ENCODE results near the gene NCS1. TPM values are rescaled to one million over a fixed set of nuclear protein-coding genes. Genes with fewer than 3 reads are reported as not detected.

NCS1 gene
- total RNA-seq, 1 experiment from 2014 or later = 27.8 TPM

- ChIA-PET CTCF (interaction anchor here (0.5 to 9.8 kb wide), 8 partner anchors 12 to 443 kb away, joined by 3 to 62 read pairs (median 3); no protein-coding TSS in a partner anchor), POLR2A (no interaction called here)
- Mint-ChIP-seq H3K27me3 (ENCODE audit: insufficient read depth, unreplicated experiment) (no peaks in the 10 kb centered on the region), H3K27ac (ENCODE audit: low read depth, unreplicated experiment) (no peak overlapping the region), H3K9me3 (ENCODE audit: unreplicated experiment) (no peaks in the 10 kb centered on the region), H3K4me1 (ENCODE audit: insufficient read depth, unreplicated experiment) (peaks cover 11% of the 10 kb centered on the region), H3K36me3 (ENCODE audit: insufficient read depth, unreplicated experiment) (no peaks in the 10 kb centered on the region), H3K4me3 (ENCODE audit: unreplicated experiment) (no peak overlapping the region)
- BruUV-seq (replicated peaks) = no TSS peak
- no peak for TF ChIP-seq CTCF (IDR thresholded peaks at IDR 0.05; ENCODE audit: unreplicated experiment)
- no peak for DNase-seq (ENCODE audit: unreplicated experiment)
- intact Hi-C loops (cut with micrococcal nuclease) = loop anchor here (5.0 kb wide), 1 partner anchor 352 kb away; no protein-coding TSS in a partner anchor
Observed at GRCh38 chr9:130239741-130240241, 67.6 kb downstream of the NCS1 start.

GRCh38 chr9:130240410-130241197 is 68.4 kb downstream of the NCS1 start:
- Mint-ChIP-seq H3K4me3 (ENCODE audit: unreplicated experiment) (no peak overlapping the region), H3K27me3 (ENCODE audit: insufficient read depth, unreplicated experiment) (no peaks in the 10 kb centered on the region), H3K36me3 (ENCODE audit: insufficient read depth, unreplicated experiment) (no peaks in the 10 kb centered on the region), H3K27ac (ENCODE audit: low read depth, unreplicated experiment) (no peak overlapping the region), H3K9me3 (ENCODE audit: unreplicated experiment) (no peaks in the 10 kb centered on the region), H3K4me1 (ENCODE audit: insufficient read depth, unreplicated experiment) (peaks cover 11% of the 10 kb centered on the region)
- ChIA-PET CTCF (interaction anchor here (0.5 to 9.8 kb wide), 12 partner anchors 13 to 442 kb away, joined by 3 to 62 read pairs (median 3); no protein-coding TSS in a partner anchor), POLR2A (no interaction called here)
- peak; percentile 76 for DNase-seq (ENCODE audit: unreplicated experiment)
- intact Hi-C loops (cut with micrococcal nuclease) = no loop called here
- no peak for TF ChIP-seq CTCF (IDR thresholded peaks at IDR 0.05; ENCODE audit: unreplicated experiment)
- no TSS peak for BruUV-seq (replicated peaks)

GRCh38 chr9:130241198-130241535 is 69.0 kb downstream of the NCS1 start:
- Mint-ChIP-seq H3K9me3 (ENCODE audit: unreplicated experiment) (no peaks in the 10 kb centered on the region), H3K27me3 (ENCODE audit: insufficient read depth, unreplicated experiment) (no peaks in the 10 kb centered on the region), H3K36me3 (ENCODE audit: insufficient read depth, unreplicated experiment) (no peaks in the 10 kb centered on the region), H3K4me3 (ENCODE audit: unreplicated experiment) (no peak overlapping the region), H3K27ac (ENCODE audit: low read depth, unreplicated experiment) (no peak overlapping the region), H3K4me1 (ENCODE audit: insufficient read depth, unreplicated experiment) (peaks cover 11% of the 10 kb centered on the region)
- no TSS peak for BruUV-seq (replicated peaks)
- DNase-seq (ENCODE audit: unreplicated experiment) = no peak
- ChIA-PET CTCF (interaction anchor here (0.5 to 9.8 kb wide), 7 partner anchors 21 to 355 kb away, joined by 3 to 62 read pairs (median 3); no protein-coding TSS in a partner anchor), POLR2A (no interaction called here)
- no peak for TF ChIP-seq CTCF (IDR thresholded peaks at IDR 0.05; ENCODE audit: unreplicated experiment)
- intact Hi-C loops (cut with micrococcal nuclease) = no loop called here

- Mint-ChIP-seq H3K4me3 (ENCODE audit: unreplicated experiment) (peak overlapping the region; percentile 45), H3K27ac (ENCODE audit: low read depth, unreplicated experiment) (peak overlapping the region; percentile 84), H3K9me3 (ENCODE audit: unreplicated experiment) (no peaks in the 10 kb centered on the region), H3K36me3 (ENCODE audit: insufficient read depth, unreplicated experiment) (no peaks in the 10 kb centered on the region), H3K27me3 (ENCODE audit: insufficient read depth, unreplicated experiment) (no peaks in the 10 kb centered on the region), H3K4me1 (ENCODE audit: insufficient read depth, unreplicated experiment) (peaks cover 11% of the 10 kb centered on the region)
- no peak for TF ChIP-seq CTCF (IDR thresholded peaks at IDR 0.05; ENCODE audit: unreplicated experiment)
- no TSS peak for BruUV-seq (replicated peaks)
- intact Hi-C loops (cut with micrococcal nuclease) = no loop called here
- ChIA-PET POLR2A (interaction anchor here (0.6 kb wide), 1 partner anchor 134 kb away, joined by 3 read pairs; no protein-coding TSS in a partner anchor), CTCF (interaction anchor here (0.6 to 9.8 kb wide), 23 partner anchors 10 to 1169 kb away, joined by 3 to 62 read pairs (median 4); partner anchors contain the start of gene EXOSC2)
- no peak for DNase-seq (ENCODE audit: unreplicated experiment)
Observed at GRCh38 chr9:130242270-130243014, 70.2 kb downstream of the NCS1 start.
